PC-9 (cell line): ENCODE data around the gene FBXW7.

Experiments
- CTCF ChIP-seq: fragments of 200-600 bp; sonication (generic); conservative IDR thresholded peaks from 2 replicates; pipeline ENCODE4 v1.6.1; 2017; ENCODE audit warnings: mixed run types, antibody characterized with exemption, mild to moderate bottlenecking, moderate library complexity
- EZH2 ChIP-seq: fragments of 200-600 bp; sonication (generic); IDR thresholded peaks from 2 replicates; pipeline ENCODE4 v1.8.0; 2017; ENCODE audit warnings: antibody characterized with exemption, low read depth

- TF ChIP-seq CTCF (no peak), EZH2 (no peak)
Measured at GRCh38 chr4:152294765-152295164, 241.1 kb downstream of the FBXW7 start.
